ENCODE measurements around the gene PGGT1B. TPM values are rescaled to one million over a fixed set of nuclear protein-coding genes. Genes with fewer than 3 reads are reported as not detected.

Gene PGGT1B
- total and polyA plus RNA-seq, 2 of the 8 experiments (the other 6 are each of a cell fraction or from before 2014, with no cell fraction given) = 1.9 to 43.1 TPM

DNA sequence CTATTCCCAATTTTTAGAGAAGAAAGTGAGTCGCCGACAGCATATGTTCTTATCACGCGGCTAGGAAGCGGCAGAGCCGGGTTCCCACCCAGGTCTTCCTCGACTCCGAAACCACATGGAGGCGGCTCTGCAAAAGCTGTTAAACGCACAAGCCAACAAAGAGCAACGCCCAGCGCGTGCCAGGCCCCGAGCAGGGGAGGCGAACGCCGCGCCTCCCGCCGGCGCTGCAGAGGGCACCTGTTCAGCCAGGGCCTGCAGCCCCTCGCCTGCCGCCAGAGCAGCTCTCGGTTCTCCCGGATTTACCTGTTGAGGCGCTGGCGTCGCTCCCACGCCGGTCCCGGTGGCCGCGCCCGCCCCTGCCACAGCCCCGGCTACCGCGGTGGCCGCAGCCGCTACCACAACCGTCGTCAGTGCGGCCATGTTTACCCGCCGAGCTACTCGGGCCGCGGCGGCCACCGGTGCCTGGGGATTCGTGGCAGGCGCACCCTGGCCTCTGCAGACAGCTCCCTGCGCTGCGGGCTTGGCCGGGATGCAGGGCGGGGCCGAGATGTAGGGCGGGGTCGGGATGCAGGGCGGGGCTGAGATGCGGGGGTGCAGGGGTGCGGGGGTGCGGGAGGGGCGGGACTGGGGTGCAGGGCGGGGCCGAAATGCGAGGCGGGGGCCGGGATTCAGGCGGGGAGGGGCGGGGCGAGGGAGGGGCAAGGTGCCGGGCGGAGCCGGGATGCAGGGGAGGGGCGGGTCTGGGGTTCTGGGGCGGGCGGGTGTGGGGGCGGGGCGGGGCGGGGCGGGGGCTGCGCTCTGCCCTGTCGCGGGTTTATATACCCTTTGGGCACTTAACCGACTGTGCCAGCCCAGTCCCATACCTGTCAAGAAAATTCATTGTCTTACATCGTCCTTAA, 33.7 kb upstream of the PGGT1B start, which contains the start of gene CCDC112 (continued):
- TF ChIP-seq CHD1 (IDR thresholded peaks at IDR 0.05; ENCODE audit: low read depth, low read length) = no peak
- TF ChIP-seq SAP30 (IDR thresholded peaks at IDR 0.05; ENCODE audit: insufficient read depth, insufficient replicate concordance, low read length) = peak; percentile 58
- peak; percentile 81 to 88 for TF ChIP-seq POLR2A (IDR thresholded peaks at IDR 0.05; ENCODE audit: control extremely low read depth in 1 of 2, low read depth in 2 of 2, low read length in 2 of 2)
- peak; percentile 89; the same call in 1 of the 2 replicates for TF ChIP-seq RBBP5 (IDR thresholded peaks at IDR 0.05; ENCODE audit: borderline replicate concordance, low read depth, low read length)

Measured in H1 (cell line).